NCI-H128 (cell line): ENCODE measurements around the gene FAR2.

Experiments
- DNase-seq: peaks from one replicate; lab custom pipeline; 2025; ENCODE audit not compliant: unreplicated experiment; lab: John Stamatoyannopoulos, UW

Gene FAR2

GRCh38 chr12:29201746-29202145 lies 52.7 kb downstream of the FAR2 start:
- DNase-seq, result no peak

GRCh38 chr12:29204521-29204920 lies 55.4 kb downstream of the FAR2 start:
- DNase-seq, result no peak

GRCh38 chr12:29207120-29207519 lies 58.0 kb downstream of the FAR2 start:
- DNase-seq, result no peak

GRCh38 chr12:29208060-29208459 lies 59.0 kb downstream of the FAR2 start:
- no peak for DNase-seq

- DNase-seq, result no peak
Observed at GRCh38 chr12:29208936-29209701, 60.0 kb downstream of the FAR2 start.

GRCh38 chr12:29211696-29212095 lies 62.6 kb downstream of the FAR2 start:
- DNase-seq, result no peak

- no peak for DNase-seq
Observed at GRCh38 chr12:29212682-29213403, 63.8 kb downstream of the FAR2 start.

- no peak for DNase-seq
Observed at GRCh38 chr12:29216266-29216665, 67.2 kb downstream of the FAR2 start.

GRCh38 chr12:29216797-29217575 lies 67.9 kb downstream of the FAR2 start:
- no peak for DNase-seq

- no peak for DNase-seq
Observed at GRCh38 chr12:29220632-29221336, 71.7 kb downstream of the FAR2 start.

- DNase-seq, result no peak
Observed at GRCh38 chr12:29222200-29222599, 73.1 kb downstream of the FAR2 start.

GRCh38 chr12:29223426-29223825 lies 74.3 kb downstream of the FAR2 start:
- no peak for DNase-seq

GRCh38 chr12:29223956-29224543 lies 75.0 kb downstream of the FAR2 start:
- no peak for DNase-seq

- DNase-seq, result no peak
Observed at GRCh38 chr12:29224572-29224971, 75.5 kb downstream of the FAR2 start.

GRCh38 chr12:29225834-29226233 lies 76.8 kb downstream of the FAR2 start:
- DNase-seq, result no peak

GRCh38 chr12:29226616-29227015 lies 77.5 kb downstream of the FAR2 start:
- no peak for DNase-seq

GRCh38 chr12:29228474-29229157 lies 79.5 kb downstream of the FAR2 start:
- DNase-seq, result no peak

GRCh38 chr12:29229158-29229505 lies 80.1 kb downstream of the FAR2 start:
- no peak for DNase-seq

- no peak for DNase-seq
Observed at GRCh38 chr12:29229937-29230336, 80.9 kb downstream of the FAR2 start.

- no peak for DNase-seq
Observed at GRCh38 chr12:29230800-29231560, 81.9 kb downstream of the FAR2 start.
